Bronchial epithelial cell (primary cell): Measurements from ENCODE around the gene CPLX1. TPM values are rescaled to one million over a fixed set of nuclear protein-coding genes. Genes with fewer than 3 reads are reported as not detected.
A peak's percentile ranks its signal among the peaks of the same experiment; 100 is the strongest.

Experiments used
- DNase-seq: peaks from one replicate; pipeline ENCODE4 v3.0.0-alpha.2; 2010; ENCODE audit warnings: low read depth
- FAIRE-seq: peaks from 2 replicates; lab custom pipeline; 2011; peaks lifted over from hg19 to GRCh38; lab: Jason Lieb, UNC
- H3K27me3 ChIP-seq: 2 replicates; pipeline ENCODE4 v1.5.1; 2011; ENCODE audit warnings: low read length; ENCODE audit not compliant: control insufficient read depth, insufficient read depth
- H3K36me3 ChIP-seq: 2 replicates; pipeline ENCODE4 v1.5.1; 2011; ENCODE audit warnings: low read length; ENCODE audit not compliant: control insufficient read depth, insufficient read depth
- H3K4me3 ChIP-seq: 2 replicates; pipeline ENCODE4 v1.5.1; 2011; ENCODE audit warnings: mild to moderate bottlenecking, low read depth, low read length, control low read depth
- CTCF ChIP-seq: IDR thresholded peaks from 2 replicates; pipeline ENCODE4 v1.5.1; 2011; ENCODE audit warnings: mild to moderate bottlenecking, moderate library complexity, low read length, control low read depth, inconsistent platforms; ENCODE audit not compliant: insufficient read depth, severe bottlenecking
- total RNA-seq: library from RNA; depleted of rRNA; stranded (reverse); fragments of >200 nt; gene quantifications from 2 replicates; pipeline ENCODE4 v1.2.1, GENCODE V29; 2014

The CPLX1 gene
- total RNA-seq, 1 donor from 2014 or later: not detected

GRCh38 chr4:748461-748860, 77.5 kb downstream of the CPLX1 start:
- peaks cover 16% of the 10 kb centered on the region for H3K36me3 ChIP-seq

GRCh38 chr4:747546-748170, 78.3 kb downstream of the CPLX1 start:
- FAIRE-seq (no peak), DNase-seq (no peak)
- Histone ChIP-seq H3K36me3 (peaks cover 11% of the 10 kb centered on the region), H3K4me3 (no peak overlapping the region), H3K27me3 (no peaks in the 10 kb centered on the region)
- no peak for TF ChIP-seq CTCF

More at GRCh38 chr4:748461-748860, 77.5 kb downstream of the CPLX1 start:
- DNase-seq (no peak), FAIRE-seq (no peak)
- Histone ChIP-seq H3K4me3 (no peak overlapping the region), H3K27me3 (no peaks in the 10 kb centered on the region)
- TF ChIP-seq CTCF: no peak

GRCh38 chr4:744212-744841, 81.6 kb downstream of the CPLX1 start:
- no peak for DNase-seq
- H3K4me3 ChIP-seq: no peak overlapping the region
- no peaks in the 10 kb centered on the region for H3K27me3 ChIP-seq
- TF ChIP-seq CTCF: no peak
- peaks cover 6% of the 10 kb centered on the region for H3K36me3 ChIP-seq
- FAIRE-seq: no peak

- Histone ChIP-seq H3K27me3 (no peaks in the 10 kb centered on the region), H3K36me3 (peaks cover 5% of the 10 kb centered on the region), H3K4me3 (no peak overlapping the region)
- TF ChIP-seq CTCF: no peak
- no peak for FAIRE-seq
- no peak for DNase-seq
Measured at GRCh38 chr4:743463-744211, 82.3 kb downstream of the CPLX1 start.

GRCh38 chr4:742742-743311, 83.1 kb downstream of the CPLX1 start:
- TF ChIP-seq CTCF: peak; percentile 92
- FAIRE-seq (no peak), DNase-seq (no peak)
- Histone ChIP-seq H3K4me3 (no peak overlapping the region), H3K27me3 (no peaks in the 10 kb centered on the region), H3K36me3 (peaks cover 2% of the 10 kb centered on the region)
